ENCODE data around the gene STAG3.

STAG3 gene

GRCh38 chr7:100148559-100149328 is 29.0 kb upstream of the STAG3 start, which contains the start of gene LAMTOR4:
LAMTOR4 (plus strand) TSS chr7:100148918; CDS start chr7:100148973, 55 bp downstream.
- Mint-ChIP-seq H3K4me3 (peak within 1 kb of the TSS; percentile 99), H3K4me1 (ENCODE audit: low read depth) (peaks cover 51% of the 10 kb centered on the region), H3K27me3 (no peaks in the 10 kb centered on the region), H3K9me3 (no peaks in the 10 kb centered on the region), H3K36me3 (ENCODE audit: low read depth) (peaks cover 50% of the 10 kb centered on the region), H3K27ac (peak within 1 kb of the TSS; percentile 98)
- intact Hi-C loops (cut with micrococcal nuclease): loop anchor here (1.0 kb wide), 2 partner anchors 10 to 29 kb away; partner anchors contain the start of genes GPC2, STAG3 and TRAPPC14

- Mint-ChIP-seq H3K9me3 (no peaks in the 10 kb centered on the region), H3K4me3 (peak overlapping the region; percentile 34), H3K27ac (peak overlapping the region; percentile 75), H3K4me1 (ENCODE audit: low read depth) (peaks cover 86% of the 10 kb centered on the region), H3K27me3 (no peaks in the 10 kb centered on the region), H3K36me3 (ENCODE audit: low read depth) (peaks cover 87% of the 10 kb centered on the region)
- intact Hi-C loops (cut with micrococcal nuclease): no loop called here
Measured at GRCh38 chr7:100152404-100152803, 25.3 kb upstream of the STAG3 start.

- Mint-ChIP-seq H3K4me1 (ENCODE audit: low read depth) (peaks cover 90% of the 10 kb centered on the region), H3K27me3 (no peaks in the 10 kb centered on the region), H3K4me3 (no peak overlapping the region), H3K36me3 (ENCODE audit: low read depth) (peaks cover 92% of the 10 kb centered on the region), H3K27ac (peak overlapping the region; percentile 75), H3K9me3 (no peaks in the 10 kb centered on the region)
- intact Hi-C loops (cut with micrococcal nuclease): no loop called here
Measured at GRCh38 chr7:100152937-100153666, 24.6 kb upstream of the STAG3 start.

GRCh38 chr7:100153708-100154535 is 23.8 kb upstream of the STAG3 start:
- intact Hi-C loops (cut with micrococcal nuclease): no loop called here
- Mint-ChIP-seq H3K27ac (peak overlapping the region; percentile 75), H3K9me3 (no peaks in the 10 kb centered on the region), H3K4me3 (no peak overlapping the region), H3K36me3 (ENCODE audit: low read depth) (peaks cover 86% of the 10 kb centered on the region), H3K4me1 (ENCODE audit: low read depth) (peaks cover 84% of the 10 kb centered on the region), H3K27me3 (no peaks in the 10 kb centered on the region)

- intact Hi-C loops (cut with micrococcal nuclease): no loop called here
- Mint-ChIP-seq H3K9me3 (no peaks in the 10 kb centered on the region), H3K4me1 (ENCODE audit: low read depth) (peaks cover 87% of the 10 kb centered on the region), H3K27me3 (no peaks in the 10 kb centered on the region), H3K27ac (peak overlapping the region; percentile 75), H3K36me3 (ENCODE audit: low read depth) (peaks cover 80% of the 10 kb centered on the region), H3K4me3 (no peak overlapping the region)
Measured at GRCh38 chr7:100154651-100155491, 22.8 kb upstream of the STAG3 start.

GRCh38 chr7:100155553-100156317 is 22.0 kb upstream of the STAG3 start:
- peaks cover 4% of the 10 kb centered on the region for H3K27me3 Mint-ChIP-seq
- peak overlapping the region; percentile 17 for H3K4me3 Mint-ChIP-seq
- peaks cover 72% of the 10 kb centered on the region for H3K36me3 Mint-ChIP-seq (ENCODE audit: low read depth)
- no peak overlapping the region for H3K27ac Mint-ChIP-seq
- peaks cover 79% of the 10 kb centered on the region for H3K4me1 Mint-ChIP-seq (ENCODE audit: low read depth)
- no peaks in the 10 kb centered on the region for H3K9me3 Mint-ChIP-seq
- intact Hi-C loops (cut with micrococcal nuclease): no loop called here

GRCh38 chr7:100156331-100157068 is 21.2 kb upstream of the STAG3 start:
- H3K9me3 Mint-ChIP-seq: no peaks in the 10 kb centered on the region
- intact Hi-C loops (cut with micrococcal nuclease): no loop called here
- peaks cover 64% of the 10 kb centered on the region for H3K36me3 Mint-ChIP-seq (ENCODE audit: low read depth)
- peak overlapping the region; percentile 76 for H3K4me3 Mint-ChIP-seq
- peaks cover 5% of the 10 kb centered on the region for H3K27me3 Mint-ChIP-seq
- peaks cover 71% of the 10 kb centered on the region for H3K4me1 Mint-ChIP-seq (ENCODE audit: low read depth)
- H3K27ac Mint-ChIP-seq: peak overlapping the region; percentile 88

- H3K36me3 Mint-ChIP-seq (ENCODE audit: low read depth): peaks cover 59% of the 10 kb centered on the region
- H3K9me3 Mint-ChIP-seq: no peaks in the 10 kb centered on the region
- intact Hi-C loops (cut with micrococcal nuclease): no loop called here
- H3K4me1 Mint-ChIP-seq (ENCODE audit: low read depth): peaks cover 67% of the 10 kb centered on the region
- H3K27me3 Mint-ChIP-seq: peaks cover 5% of the 10 kb centered on the region
- H3K4me3 Mint-ChIP-seq: peak overlapping the region; percentile 76
- H3K27ac Mint-ChIP-seq: peak overlapping the region; percentile 88
Measured at GRCh38 chr7:100157069-100157333, 20.7 kb upstream of the STAG3 start.

GRCh38 chr7:100157334-100158228 is 20.1 kb upstream of the STAG3 start:
- H3K36me3 Mint-ChIP-seq (ENCODE audit: low read depth): peaks cover 53% of the 10 kb centered on the region
- peaks cover 61% of the 10 kb centered on the region for H3K4me1 Mint-ChIP-seq (ENCODE audit: low read depth)
- H3K9me3 Mint-ChIP-seq: no peaks in the 10 kb centered on the region
- intact Hi-C loops (cut with micrococcal nuclease): loop anchor here (1.0 kb wide), 1 partner anchor 9 kb away; the partner anchor contains the start of gene LAMTOR4
- peak overlapping the region; percentile 76 for H3K4me3 Mint-ChIP-seq
- H3K27me3 Mint-ChIP-seq: peaks cover 9% of the 10 kb centered on the region
- H3K27ac Mint-ChIP-seq: peak overlapping the region; percentile 88

GRCh38 chr7:100158229-100159098 is 19.3 kb upstream of the STAG3 start, which contains the start of gene TRAPPC14:
TRAPPC14 (minus strand) TSS chr7:100158723; CDS start chr7:100158499, 224 bp downstream.
- peaks cover 52% of the 10 kb centered on the region for H3K4me1 Mint-ChIP-seq (ENCODE audit: low read depth)
- intact Hi-C loops (cut with micrococcal nuclease): loop anchor here (1.0 kb wide), 1 partner anchor 10 kb away; the partner anchor contains the start of gene LAMTOR4

More at GRCh38 chr7:100158229-100159098, 19.3 kb upstream of the STAG3 start, which contains the start of gene TRAPPC14:
- Mint-ChIP-seq H3K27me3 (peaks cover 15% of the 10 kb centered on the region), H3K27ac (peak within 1 kb of the TSS; percentile 88), H3K4me3 (peak within 1 kb of the TSS; percentile 76), H3K36me3 (ENCODE audit: low read depth) (peaks cover 44% of the 10 kb centered on the region), H3K9me3 (no peaks in the 10 kb centered on the region)
